GM23338 (cell line): Measurements from ENCODE around the gene ACOD1. TPM values are rescaled to one million over a fixed set of nuclear protein-coding genes. Genes with fewer than 3 reads are reported as not detected.

Experiments used
- ATAC-seq: fragments of 200-7000 bp; cut with Tn5 transposase; 3 replicates; pipeline ENCODE4 v1.9.1; 2020
- DNase-seq: peaks from one replicate; pipeline ENCODE4 v3.0.0-alpha.2; 2015; ENCODE audit warnings: low spot score
- H2AFZ ChIP-seq: fragments of 200-600 bp; sonication (generic); 2 replicates; pipeline ENCODE4 v1.8.0; 2016; ENCODE audit warnings: antibody characterized with exemption, mild to moderate bottlenecking, moderate library complexity
- H3F3A ChIP-seq: fragments of 200-600 bp; sonication (generic); replicated peaks from 2 replicates; pipeline ENCODE4 v1.8.0; 2017; ENCODE audit warnings: antibody characterized with exemption, mixed run types, low read depth
- H3K27ac ChIP-seq: fragments of 200-600 bp; sonication (generic); 2 replicates; pipeline ENCODE4 v1.6.1; 2016; ENCODE audit warnings: low read depth
- H3K27me3 ChIP-seq: fragments of 200-600 bp; sonication (generic); 2 replicates; pipeline ENCODE4 v1.8.0; 2016; ENCODE audit warnings: mild to moderate bottlenecking, mixed run types, moderate library complexity; ENCODE audit not compliant: insufficient read depth
- H3K36me3 ChIP-seq: fragments of 200-600 bp; sonication (generic); 2 replicates; pipeline ENCODE4 v1.8.0; 2016; ENCODE audit warnings: mild to moderate bottlenecking; ENCODE audit not compliant: insufficient read depth
- H3K4me1 ChIP-seq: fragments of 200-600 bp; sonication (generic); 2 replicates; pipeline ENCODE4 v1.8.0; 2016; ENCODE audit warnings: mild to moderate bottlenecking, moderate library complexity; ENCODE audit not compliant: insufficient read depth
- H3K4me2 ChIP-seq: fragments of 200-600 bp; sonication (generic); 2 replicates; pipeline ENCODE4 v1.7.1; 2017; ENCODE audit warnings: mixed run types
- H3K4me3 ChIP-seq: fragments of 200-600 bp; sonication (generic); 2 replicates; pipeline ENCODE4 v1.6.1; 2016; ENCODE audit warnings: mixed run types
- H3K79me2 ChIP-seq: fragments of 200-600 bp; sonication (generic); replicated peaks from 2 replicates; pipeline ENCODE4 v1.8.0; 2017; ENCODE audit warnings: mild to moderate bottlenecking; ENCODE audit not compliant: insufficient read depth
- H3K9me2 ChIP-seq: fragments of 200-600 bp; sonication (generic); 2 replicates; pipeline ENCODE4 v1.8.0; 2017; ENCODE audit not compliant: insufficient read depth
- H4K20me1 ChIP-seq: fragments of 200-600 bp; sonication (generic); replicated peaks from 2 replicates; pipeline ENCODE4 v1.8.0; 2017; ENCODE audit warnings: mild to moderate bottlenecking; ENCODE audit not compliant: insufficient read depth
- H3K27ac Mint-ChIP-seq: 2 replicates; pipeline ENCODE4 v1.8.0; 2020; ENCODE audit warnings: inconsistent platforms, mild to moderate bottlenecking, moderate library complexity, mixed read lengths
- H3K27me3 Mint-ChIP-seq: 3 replicates; pipeline ENCODE4 v1.8.0; 2022; ENCODE audit warnings: low read depth, mild to moderate bottlenecking, moderate library complexity, mixed read lengths, inconsistent platforms; ENCODE audit not compliant: insufficient read depth, poor library complexity
- H3K36me3 Mint-ChIP-seq: 3 replicates; pipeline ENCODE4 v1.8.0; 2021; ENCODE audit warnings: low read depth, mild to moderate bottlenecking, inconsistent platforms, moderate library complexity, mixed read lengths
- H3K4me1 Mint-ChIP-seq: 3 replicates; pipeline ENCODE4 v1.8.0; 2020; ENCODE audit warnings: mild to moderate bottlenecking, inconsistent platforms, mixed read lengths
- H3K4me3 Mint-ChIP-seq: 3 replicates; pipeline ENCODE4 v1.8.0; 2021; ENCODE audit warnings: moderate library complexity, mild to moderate bottlenecking, inconsistent platforms, mixed read lengths
- H3K9me3 Mint-ChIP-seq: 3 replicates; pipeline ENCODE4 v1.8.0; 2020; ENCODE audit warnings: moderate library complexity, mild to moderate bottlenecking, inconsistent platforms, mixed read lengths
- CREB1 ChIP-seq: fragments of 250-450 bp; sonication (Bioruptor Pico); IDR thresholded peaks from 2 replicates; pipeline ENCODE4 v1.5.0; 2020; ENCODE audit warnings: low read depth, mild to moderate bottlenecking, moderate library complexity
- ETS1 ChIP-seq: IDR thresholded peaks from 2 replicates; pipeline ENCODE4 v1.6.1; 2016; ENCODE audit warnings: antibody characterized with exemption
- EZH2 ChIP-seq: fragments of 200-600 bp; sonication (generic); IDR thresholded peaks from one replicate; pipeline ENCODE4 v1.8.0; 2017; ENCODE audit warnings: antibody characterized with exemption, mild to moderate bottlenecking, low read depth; ENCODE audit not compliant: unreplicated experiment
- EZH2phosphoT487 ChIP-seq: fragments of 200-600 bp; sonication (generic); IDR thresholded peaks from one replicate; pipeline ENCODE4 v1.8.1; 2018; ENCODE audit warnings: antibody characterized with exemption; ENCODE audit not compliant: unreplicated experiment
- JUNB ChIP-seq: IDR thresholded peaks from one replicate; pipeline ENCODE4 v1.6.1; 2016; ENCODE audit warnings: antibody characterized with exemption; ENCODE audit not compliant: unreplicated experiment
- NANOG ChIP-seq: IDR thresholded peaks from 2 replicates; pipeline ENCODE4 v1.6.1; 2016; ENCODE audit warnings: antibody characterized with exemption, borderline replicate concordance
- POLR2AphosphoS5 ChIP-seq: IDR thresholded peaks from 2 replicates; pipeline ENCODE4 v1.6.1; 2016; ENCODE audit warnings: antibody characterized with exemption, low read depth
- STAT1 ChIP-seq: IDR thresholded peaks from one replicate; pipeline ENCODE4 v1.6.1; 2016; ENCODE audit warnings: antibody characterized with exemption; ENCODE audit not compliant: unreplicated experiment
- ZNF114 ChIP-seq: fragments of 250-450 bp; sonication (Bioruptor Pico); IDR thresholded peaks from 2 replicates; pipeline ENCODE4 v1.5.0; 2020; ENCODE audit warnings: mild to moderate bottlenecking, moderate library complexity
- ZNF331 ChIP-seq: fragments of 250-450 bp; sonication (Bioruptor Pico); IDR thresholded peaks from 2 replicates; pipeline ENCODE4 v1.5.0; 2020; ENCODE audit warnings: low read depth, mild to moderate bottlenecking, moderate library complexity
- ZNF462 ChIP-seq: fragments of 250-450 bp; sonication (Bioruptor Pico); IDR thresholded peaks from 2 replicates; pipeline ENCODE4 v1.5.0; 2020; ENCODE audit warnings: mild to moderate bottlenecking, moderate library complexity
- polyA plus RNA-seq: library from polyadenylated mRNA; unstranded; fragments of >200 nt; fragmentation: Nextera tagmentation; extraction: Ambion mirVana; gene quantifications from 2 replicates; pipeline ENCODE4 v1.2.1, GENCODE V29; 2016
- total RNA-seq: library from RNA; depleted of rRNA; stranded (reverse); fragments of >200 nt; shearing (Covaris generic); gene quantifications from 2 replicates; pipeline ENCODE4 v1.2.3, GENCODE V29; 2014
- TF ChIP-seq, protein P1 (sequence below): IDR thresholded peaks from one replicate; pipeline ENCODE4 v1.6.1; 2018; ENCODE audit warnings: antibody characterized with exemption; ENCODE audit not compliant: unreplicated experiment
- TF ChIP-seq, protein P2 (sequence below), 2 experiments: fragments of 200-600 bp in 1 of 2; sonication (generic) in 1 of 2; conservative IDR thresholded peaks; 2 replicates each; pipeline versions ENCODE4 v1.5.1 to v1.6.1; 2016 to 2017; ENCODE audit warnings: antibody characterized with exemption in 2 of 2, low read depth in 2 of 2, mild to moderate bottlenecking in 2 of 2, moderate library complexity in 1 of 2

The ACOD1 gene
- total and polyA plus RNA-seq, 2 experiments from 2014 or later, result not detected

GRCh38 chr13:76929320-76929719 lies 19.0 kb upstream of the ACOD1 start:
- no peak overlapping the region for H3K4me3 Mint-ChIP-seq
- Histone ChIP-seq H3K27me3 (no peaks in the 10 kb centered on the region), H2AFZ (no peak overlapping the region), H3K4me1 (no peaks in the 10 kb centered on the region), H3K4me2 (no peak overlapping the region), H3K4me3 (no peak overlapping the region), H4K20me1 (no peaks in the 10 kb centered on the region), H3F3A (no peaks in the 10 kb centered on the region), H3K9me2 (no peaks in the 10 kb centered on the region), H3K27ac (no peak overlapping the region), H3K79me2 (no peaks in the 10 kb centered on the region), H3K36me3 (no peaks in the 10 kb centered on the region)
- H3K9me3 Mint-ChIP-seq, result no peaks in the 10 kb centered on the region
- H3K36me3 Mint-ChIP-seq, result no peaks in the 10 kb centered on the region
- no peak overlapping the region for H3K27ac Mint-ChIP-seq
- no peak for ATAC-seq
- H3K4me1 Mint-ChIP-seq, result 0 out of 3 replicates have a peak, but pooled peaks cover 7% of the 10 kb centered on the region
- no peak for DNase-seq
- no peaks in the 10 kb centered on the region for H3K27me3 Mint-ChIP-seq
- no peak for TF ChIP-seq ZNF331 (CRISPR knock-in tag)
- TF ChIP-seq, protein P1, sequence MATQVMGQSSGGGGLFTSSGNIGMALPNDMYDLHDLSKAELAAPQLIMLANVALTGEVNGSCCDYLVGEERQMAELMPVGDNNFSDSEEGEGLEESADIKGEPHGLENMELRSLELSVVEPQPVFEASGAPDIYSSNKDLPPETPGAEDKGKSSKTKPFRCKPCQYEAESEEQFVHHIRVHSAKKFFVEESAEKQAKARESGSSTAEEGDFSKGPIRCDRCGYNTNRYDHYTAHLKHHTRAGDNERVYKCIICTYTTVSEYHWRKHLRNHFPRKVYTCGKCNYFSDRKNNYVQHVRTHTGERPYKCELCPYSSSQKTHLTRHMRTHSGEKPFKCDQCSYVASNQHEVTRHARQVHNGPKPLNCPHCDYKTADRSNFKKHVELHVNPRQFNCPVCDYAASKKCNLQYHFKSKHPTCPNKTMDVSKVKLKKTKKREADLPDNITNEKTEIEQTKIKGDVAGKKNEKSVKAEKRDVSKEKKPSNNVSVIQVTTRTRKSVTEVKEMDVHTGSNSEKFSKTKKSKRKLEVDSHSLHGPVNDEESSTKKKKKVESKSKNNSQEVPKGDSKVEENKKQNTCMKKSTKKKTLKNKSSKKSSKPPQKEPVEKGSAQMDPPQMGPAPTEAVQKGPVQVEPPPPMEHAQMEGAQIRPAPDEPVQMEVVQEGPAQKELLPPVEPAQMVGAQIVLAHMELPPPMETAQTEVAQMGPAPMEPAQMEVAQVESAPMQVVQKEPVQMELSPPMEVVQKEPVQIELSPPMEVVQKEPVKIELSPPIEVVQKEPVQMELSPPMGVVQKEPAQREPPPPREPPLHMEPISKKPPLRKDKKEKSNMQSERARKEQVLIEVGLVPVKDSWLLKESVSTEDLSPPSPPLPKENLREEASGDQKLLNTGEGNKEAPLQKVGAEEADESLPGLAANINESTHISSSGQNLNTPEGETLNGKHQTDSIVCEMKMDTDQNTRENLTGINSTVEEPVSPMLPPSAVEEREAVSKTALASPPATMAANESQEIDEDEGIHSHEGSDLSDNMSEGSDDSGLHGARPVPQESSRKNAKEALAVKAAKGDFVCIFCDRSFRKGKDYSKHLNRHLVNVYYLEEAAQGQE, result no peak
- TF ChIP-seq POLR2AphosphoS5, result no peak
- TF ChIP-seq STAT1, result no peak
- no peak for TF ChIP-seq EZH2
- TF ChIP-seq CREB1 (CRISPR knock-in tag), result no peak
- no peak for TF ChIP-seq NANOG
- no peak for TF ChIP-seq ZNF462 (CRISPR knock-in tag)
- TF ChIP-seq ZNF114 (CRISPR knock-in tag), result no peak
- no peak for TF ChIP-seq EZH2phosphoT487
- no peak for TF ChIP-seq ETS1
- TF ChIP-seq JUNB, result no peak
- TF ChIP-seq, protein P2, sequence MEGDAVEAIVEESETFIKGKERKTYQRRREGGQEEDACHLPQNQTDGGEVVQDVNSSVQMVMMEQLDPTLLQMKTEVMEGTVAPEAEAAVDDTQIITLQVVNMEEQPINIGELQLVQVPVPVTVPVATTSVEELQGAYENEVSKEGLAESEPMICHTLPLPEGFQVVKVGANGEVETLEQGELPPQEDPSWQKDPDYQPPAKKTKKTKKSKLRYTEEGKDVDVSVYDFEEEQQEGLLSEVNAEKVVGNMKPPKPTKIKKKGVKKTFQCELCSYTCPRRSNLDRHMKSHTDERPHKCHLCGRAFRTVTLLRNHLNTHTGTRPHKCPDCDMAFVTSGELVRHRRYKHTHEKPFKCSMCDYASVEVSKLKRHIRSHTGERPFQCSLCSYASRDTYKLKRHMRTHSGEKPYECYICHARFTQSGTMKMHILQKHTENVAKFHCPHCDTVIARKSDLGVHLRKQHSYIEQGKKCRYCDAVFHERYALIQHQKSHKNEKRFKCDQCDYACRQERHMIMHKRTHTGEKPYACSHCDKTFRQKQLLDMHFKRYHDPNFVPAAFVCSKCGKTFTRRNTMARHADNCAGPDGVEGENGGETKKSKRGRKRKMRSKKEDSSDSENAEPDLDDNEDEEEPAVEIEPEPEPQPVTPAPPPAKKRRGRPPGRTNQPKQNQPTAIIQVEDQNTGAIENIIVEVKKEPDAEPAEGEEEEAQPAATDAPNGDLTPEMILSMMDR (conservative IDR thresholded peaks at IDR 0.05; ENCODE audit: low read depth in 2 of 2), result no peak
